ENCODE data around the gene LGALS9.

DNA sequence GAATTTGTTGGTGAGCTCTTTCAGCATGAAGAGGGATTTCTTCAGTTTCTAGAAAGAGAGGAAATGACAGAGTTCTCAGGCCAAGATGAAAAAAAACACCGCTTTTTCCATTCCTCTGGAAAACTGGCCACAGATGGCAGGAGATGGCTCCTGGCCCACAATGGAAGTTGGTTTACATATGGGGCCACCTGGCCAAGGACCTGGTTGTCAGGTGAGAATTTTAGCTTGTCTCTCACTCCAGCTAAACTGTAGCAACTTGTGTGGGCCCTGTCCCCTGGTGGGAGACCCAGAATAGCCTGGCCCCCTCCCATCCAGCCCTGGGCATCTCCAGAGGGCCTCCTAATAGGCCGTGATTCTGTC is 33.6 kb downstream of the LGALS9 start:
- TF ChIP-seq, protein P1, sequence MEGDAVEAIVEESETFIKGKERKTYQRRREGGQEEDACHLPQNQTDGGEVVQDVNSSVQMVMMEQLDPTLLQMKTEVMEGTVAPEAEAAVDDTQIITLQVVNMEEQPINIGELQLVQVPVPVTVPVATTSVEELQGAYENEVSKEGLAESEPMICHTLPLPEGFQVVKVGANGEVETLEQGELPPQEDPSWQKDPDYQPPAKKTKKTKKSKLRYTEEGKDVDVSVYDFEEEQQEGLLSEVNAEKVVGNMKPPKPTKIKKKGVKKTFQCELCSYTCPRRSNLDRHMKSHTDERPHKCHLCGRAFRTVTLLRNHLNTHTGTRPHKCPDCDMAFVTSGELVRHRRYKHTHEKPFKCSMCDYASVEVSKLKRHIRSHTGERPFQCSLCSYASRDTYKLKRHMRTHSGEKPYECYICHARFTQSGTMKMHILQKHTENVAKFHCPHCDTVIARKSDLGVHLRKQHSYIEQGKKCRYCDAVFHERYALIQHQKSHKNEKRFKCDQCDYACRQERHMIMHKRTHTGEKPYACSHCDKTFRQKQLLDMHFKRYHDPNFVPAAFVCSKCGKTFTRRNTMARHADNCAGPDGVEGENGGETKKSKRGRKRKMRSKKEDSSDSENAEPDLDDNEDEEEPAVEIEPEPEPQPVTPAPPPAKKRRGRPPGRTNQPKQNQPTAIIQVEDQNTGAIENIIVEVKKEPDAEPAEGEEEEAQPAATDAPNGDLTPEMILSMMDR (IDR thresholded peaks at IDR 0.05; ENCODE audit: insufficient read depth, low read depth, low read length), result no peak
- no peak for TF ChIP-seq EZH2 (IDR thresholded peaks at IDR 0.05; ENCODE audit: insufficient read depth, low read length)
